ENCODE data around the gene VPS33B.

- TF ChIP-seq EZH2phosphoT487 (IDR thresholded peaks at IDR 0.05; ENCODE audit: borderline replicate concordance) (no peak), CTCF (conservative IDR thresholded peaks at IDR 0.05; ENCODE audit: low read length) (no peak)
These were observed 55.2 kb downstream of the VPS33B start for GRCh38 chr15:90967206-90967605.

Measured in Loucy (cell line).